Esophagus squamous epithelium (tissue), 5 donors: ENCODE data around the gene LUZP1. TPM values are rescaled to one million over a fixed set of nuclear protein-coding genes. Genes with fewer than 3 reads are reported as not detected.
A peak's percentile ranks its signal among the peaks of the same experiment; 100 is the strongest.

ENCODE experiments used
- DNase-seq: peaks from one replicate; lab custom pipeline; 2025; lab: John Stamatoyannopoulos, UW
- H3K27ac ChIP-seq, 4 donors: fragments of 200-600 bp; sonication (generic); one replicate each; pipeline ENCODE4 v1.5.1; 2016 to 2019; ENCODE audit warnings: mild to moderate bottlenecking in 1 of 4
- H3K27me3 ChIP-seq, 4 donors: fragments of 200-600 bp; sonication (generic); 1 replicate in 3 of 4; 2 replicates in 1 of 4; pipeline versions ENCODE4 v1.5.1 to v1.6.0; 2017 to 2021; ENCODE audit warnings: antibody characterized with exemption in 1 of 4
- H3K36me3 ChIP-seq, 3 donors: fragments of 200-600 bp; sonication (generic); one replicate each; pipeline ENCODE4 v1.5.1; 2016 to 2019
- H3K4me1 ChIP-seq, 3 donors: fragments of 200-600 bp; sonication (generic); one replicate each; pipeline ENCODE4 v1.5.1; 2017 to 2019
- H3K4me3 ChIP-seq, 4 donors: fragments of 200-600 bp; sonication (generic); 1 replicate in 3 of 4; 2 replicates in 1 of 4; pipeline ENCODE4 v1.5.1; 2016 to 2019; ENCODE audit warnings: mild to moderate bottlenecking in 2 of 4, moderate library complexity in 1 of 4
- H3K9me3 ChIP-seq, 3 donors: fragments of 200-600 bp; sonication (generic); one replicate each; pipeline ENCODE4 v1.5.1; 2016 to 2019
- POLR2A ChIP-seq, 4 donors: fragments of 450-650 bp; IDR thresholded peaks; one replicate each; pipeline ENCODE4 v1.6.1; 2017; ENCODE audit warnings: antibody characterized with exemption in 4 of 4, mild to moderate bottlenecking in 4 of 4, moderate library complexity in 3 of 4
- WGBS, 2 donors: methylation state at CpG; one replicate each; pipeline ENCODE4 v1.1.5; 2018; 5-methylcytosine and 5-hydroxymethylcytosine counted together
- intact Hi-C: fragments of 100-400 bp; cut with DNase I; formaldehyde crosslinking; loops from one replicate; pipeline ENCODE4 v1.15.0; 2022
- total RNA-seq, 4 donors: library from RNA; depleted of rRNA; stranded (reverse); fragments of >200 nt; gene quantifications; one replicate each; pipeline ENCODE4 v1.1.0, GENCODE V29; 2016
- TF ChIP-seq, protein P1 (sequence below), 6 experiments: fragments of 450-650 bp in 4 of 6; fragments of 200-600 bp in 2 of 6; sonication (generic) in 2 of 6; IDR thresholded peaks; one replicate each; pipeline ENCODE4 v1.5.1; 2016 to 2019; ENCODE audit warnings: antibody characterized with exemption in 6 of 6, mild to moderate bottlenecking in 4 of 6, moderate library complexity in 4 of 6
- donor health status: DM: yes; HTN: yes; CAD: no.

LUZP1 gene
- total RNA-seq, 4 donors from 2014 or later = 16.9 to 18.7 (median 17.9) TPM

DNA sequence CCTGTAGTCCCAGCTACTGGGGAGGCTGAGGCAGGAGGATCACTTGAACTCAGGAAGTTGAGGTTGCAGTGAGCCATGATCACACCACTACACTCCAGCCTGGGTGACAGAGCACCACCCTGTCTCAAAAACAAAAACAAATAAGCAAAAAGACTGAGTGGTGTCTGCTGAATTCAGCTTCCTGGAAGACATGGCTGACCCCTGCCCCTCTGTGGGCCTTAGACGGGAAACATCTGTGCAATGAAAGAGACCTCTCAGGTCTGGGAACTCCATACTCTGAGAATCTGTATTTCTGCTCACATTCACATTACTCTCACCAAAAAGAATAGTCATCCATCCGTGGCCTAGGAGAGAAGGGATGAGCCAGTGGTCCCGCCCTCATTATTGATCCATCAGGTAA is 46.6 kb upstream of the LUZP1 start:
- Histone ChIP-seq H3K27me3 (peaks cover 0 to 99% (median 10%) of the 10 kb centered on the region in 4 donors), H3K27ac (no peak overlapping the region), H3K4me1 (peaks cover 6 to 16% (median 11%) of the 10 kb centered on the region in 3 donors), H3K9me3 (no peaks in the 10 kb centered on the region), H3K36me3 (no peaks in the 10 kb centered on the region), H3K4me3 (no peak overlapping the region)
- TF ChIP-seq, protein P1, sequence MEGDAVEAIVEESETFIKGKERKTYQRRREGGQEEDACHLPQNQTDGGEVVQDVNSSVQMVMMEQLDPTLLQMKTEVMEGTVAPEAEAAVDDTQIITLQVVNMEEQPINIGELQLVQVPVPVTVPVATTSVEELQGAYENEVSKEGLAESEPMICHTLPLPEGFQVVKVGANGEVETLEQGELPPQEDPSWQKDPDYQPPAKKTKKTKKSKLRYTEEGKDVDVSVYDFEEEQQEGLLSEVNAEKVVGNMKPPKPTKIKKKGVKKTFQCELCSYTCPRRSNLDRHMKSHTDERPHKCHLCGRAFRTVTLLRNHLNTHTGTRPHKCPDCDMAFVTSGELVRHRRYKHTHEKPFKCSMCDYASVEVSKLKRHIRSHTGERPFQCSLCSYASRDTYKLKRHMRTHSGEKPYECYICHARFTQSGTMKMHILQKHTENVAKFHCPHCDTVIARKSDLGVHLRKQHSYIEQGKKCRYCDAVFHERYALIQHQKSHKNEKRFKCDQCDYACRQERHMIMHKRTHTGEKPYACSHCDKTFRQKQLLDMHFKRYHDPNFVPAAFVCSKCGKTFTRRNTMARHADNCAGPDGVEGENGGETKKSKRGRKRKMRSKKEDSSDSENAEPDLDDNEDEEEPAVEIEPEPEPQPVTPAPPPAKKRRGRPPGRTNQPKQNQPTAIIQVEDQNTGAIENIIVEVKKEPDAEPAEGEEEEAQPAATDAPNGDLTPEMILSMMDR (IDR thresholded peaks at IDR 0.05) = no peak
- TF ChIP-seq POLR2A (IDR thresholded peaks at IDR 0.05) = no peak
- no peak for DNase-seq
- intact Hi-C loops = no loop called here
- 69 to 93% methylated on average over 2 of the region's 3 CpGs for WGBS, 2 donors

DNA sequence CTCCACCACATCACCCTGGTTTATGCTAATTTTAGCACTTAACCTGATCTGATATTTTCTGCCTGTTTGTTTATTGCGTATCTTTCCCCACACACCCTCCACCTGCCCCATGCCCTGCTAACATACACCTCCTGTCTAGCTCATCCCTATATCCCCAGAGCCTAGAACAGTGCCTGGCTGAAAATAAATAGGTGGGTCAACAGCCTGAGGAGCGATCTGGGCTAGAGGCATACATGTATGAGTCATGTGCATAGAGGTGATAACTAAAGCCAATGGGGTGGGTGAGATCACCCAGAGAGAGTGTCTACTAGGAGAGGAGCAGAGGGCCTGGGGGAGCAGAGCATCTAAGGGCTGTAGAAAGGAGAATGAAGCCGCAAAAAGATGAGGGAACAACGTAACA is 46.0 kb upstream of the LUZP1 start:
- Histone ChIP-seq H3K27ac (no peak overlapping the region), H3K4me3 (no peak overlapping the region), H3K4me1 (peaks cover 6 to 16% (median 11%) of the 10 kb centered on the region in 3 donors), H3K9me3 (no peaks in the 10 kb centered on the region), H3K36me3 (no peaks in the 10 kb centered on the region), H3K27me3 (peaks cover 0 to 99% (median 10%) of the 10 kb centered on the region in 4 donors)
- 86 to 92% methylated on average over 4 of the region's 4 CpGs for WGBS, 2 donors
- DNase-seq = no peak
- intact Hi-C loops = no loop called here
- TF ChIP-seq, protein P1 (IDR thresholded peaks at IDR 0.05) = no peak
- no peak for TF ChIP-seq POLR2A (IDR thresholded peaks at IDR 0.05)

DNA sequence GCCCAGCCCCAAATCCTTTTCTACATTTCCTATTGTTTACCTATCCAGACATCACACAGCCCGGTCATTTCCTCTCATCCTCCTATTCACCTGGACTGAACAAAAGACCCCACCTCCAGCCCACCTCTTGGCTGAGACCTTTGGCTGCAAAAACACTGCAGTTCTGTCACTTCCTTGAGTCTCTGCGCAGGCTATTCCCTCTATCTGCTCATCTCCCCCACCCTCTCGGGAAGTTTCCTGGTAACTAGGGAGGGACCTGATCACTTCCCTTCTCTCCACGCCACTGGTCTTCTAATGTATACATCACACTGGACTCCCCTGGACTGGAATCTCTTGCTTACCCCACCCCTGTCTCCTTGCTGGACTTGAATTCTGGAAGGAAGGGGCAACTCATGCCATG is 43.3 kb upstream of the LUZP1 start:
- intact Hi-C loops = no loop called here
- Histone ChIP-seq H3K9me3 (no peaks in the 10 kb centered on the region), H3K4me3 (no peak overlapping the region), H3K4me1 (peaks cover 4 to 8% (median 6%) of the 10 kb centered on the region in 3 donors), H3K36me3 (no peaks in the 10 kb centered on the region), H3K27ac (no peak overlapping the region), H3K27me3 (peaks cover 0 to 91% (median 8%) of the 10 kb centered on the region in 4 donors)
- TF ChIP-seq POLR2A (IDR thresholded peaks at IDR 0.05) = no peak
- TF ChIP-seq, protein P1 (IDR thresholded peaks at IDR 0.05) = no peak
- no peak for DNase-seq
- WGBS, 2 donors = 60 to 61% methylated on average over 4 of the region's 4 CpGs

DNA sequence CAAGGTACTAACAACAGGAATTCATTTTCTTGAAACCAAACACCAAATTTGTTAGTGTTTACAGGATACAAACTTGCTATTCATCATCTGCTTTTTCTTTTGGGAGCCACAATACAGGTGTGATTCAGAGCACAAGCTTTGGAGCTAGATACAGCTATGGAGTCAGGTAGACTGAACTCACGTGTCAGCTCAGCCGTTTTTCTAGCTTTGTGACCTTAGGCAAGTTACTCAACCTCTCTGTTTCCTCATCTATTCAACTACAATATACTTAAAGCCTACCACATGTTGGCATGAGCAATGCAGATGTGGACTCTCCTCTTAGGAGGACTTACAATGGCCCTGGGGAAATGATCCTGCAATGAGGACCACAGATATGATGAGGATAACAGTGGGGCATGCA is 42.3 kb upstream of the LUZP1 start:
- 36 to 39% methylated on average over 2 of the region's 2 CpGs for WGBS, 2 donors
- Histone ChIP-seq H3K9me3 (no peaks in the 10 kb centered on the region), H3K36me3 (no peaks in the 10 kb centered on the region), H3K27ac (no peak overlapping the region), H3K4me1 (no peaks in the 10 kb centered on the region), H3K4me3 (no peak overlapping the region), H3K27me3 (peaks cover 0 to 88% (median under 1%) of the 10 kb centered on the region in 4 donors)
- intact Hi-C loops = no loop called here
- TF ChIP-seq, protein P1 (IDR thresholded peaks at IDR 0.05) = no peak
- no peak for TF ChIP-seq POLR2A (IDR thresholded peaks at IDR 0.05)
- no peak for DNase-seq

DNA sequence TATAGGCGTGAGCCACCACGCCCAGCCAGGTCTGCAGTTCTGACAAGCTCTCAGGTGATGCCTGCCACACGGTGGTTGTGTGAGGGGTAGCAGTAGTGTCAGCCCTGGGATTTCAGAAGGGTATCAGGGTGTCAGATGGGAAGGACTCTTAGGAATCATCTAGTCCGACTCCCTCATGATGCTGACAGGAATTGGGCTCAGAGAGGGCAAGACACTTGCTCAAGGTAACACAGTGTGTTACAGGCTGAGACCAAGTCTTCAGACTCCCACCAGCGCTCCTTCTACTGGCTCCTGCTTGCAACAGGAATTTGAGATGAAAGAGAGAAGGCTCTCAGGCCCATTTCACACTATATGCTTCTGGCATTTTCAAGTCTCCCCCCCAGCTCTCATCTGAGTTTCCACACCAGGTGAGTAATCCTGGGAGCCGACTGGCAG is 41.7 kb upstream of the LUZP1 start:
- intact Hi-C loops = no loop called here
- 13 to 17% methylated on average over 2 to 6 of the region's 6 CpGs for WGBS, 2 donors
- Histone ChIP-seq H3K27me3 (peaks cover 0 to 82% (median 0%) of the 10 kb centered on the region in 4 donors), H3K36me3 (no peaks in the 10 kb centered on the region), H3K4me1 (no peaks in the 10 kb centered on the region), H3K9me3 (no peaks in the 10 kb centered on the region), H3K27ac (no peak overlapping the region), H3K4me3 (no peak overlapping the region)
- no peak for DNase-seq
- TF ChIP-seq, protein P1 (IDR thresholded peaks at IDR 0.05) = peak in 1 of 6 experiments; percentile 19
- no peak for TF ChIP-seq POLR2A (IDR thresholded peaks at IDR 0.05)
